GM21423 (cell line): ENCODE results near the gene FAM163B.

Experiments
- ATAC-seq: cut with Tn5 transposase; IDR thresholded peaks from one replicate; pipeline ENCODE4 v1.9.1; 2021; ENCODE audit warnings: mild to moderate bottlenecking, moderate library complexity; ENCODE audit not compliant: unreplicated experiment

The FAM163B gene

DNA sequence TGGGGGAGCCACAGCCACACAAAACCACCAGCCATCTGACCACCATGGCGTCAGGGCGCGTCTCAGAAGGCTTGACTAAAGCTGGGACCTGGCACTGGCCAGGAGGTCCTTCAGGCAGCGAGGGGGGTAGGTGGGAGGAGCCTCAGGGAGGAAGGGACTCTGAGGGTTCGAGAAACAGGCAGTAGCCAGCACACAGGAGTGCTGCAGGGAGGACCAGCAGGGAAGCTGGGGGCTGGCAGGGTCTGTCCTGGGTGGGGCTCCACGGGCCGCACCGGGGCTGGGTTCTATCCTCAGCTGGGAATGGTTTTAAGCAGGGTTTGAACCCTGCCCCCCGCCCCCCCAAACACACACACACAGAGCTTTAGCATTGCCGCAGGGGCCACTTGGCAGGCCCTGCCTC, 7.4 kb downstream of the FAM163B start:
- ATAC-seq = no peak

DNA sequence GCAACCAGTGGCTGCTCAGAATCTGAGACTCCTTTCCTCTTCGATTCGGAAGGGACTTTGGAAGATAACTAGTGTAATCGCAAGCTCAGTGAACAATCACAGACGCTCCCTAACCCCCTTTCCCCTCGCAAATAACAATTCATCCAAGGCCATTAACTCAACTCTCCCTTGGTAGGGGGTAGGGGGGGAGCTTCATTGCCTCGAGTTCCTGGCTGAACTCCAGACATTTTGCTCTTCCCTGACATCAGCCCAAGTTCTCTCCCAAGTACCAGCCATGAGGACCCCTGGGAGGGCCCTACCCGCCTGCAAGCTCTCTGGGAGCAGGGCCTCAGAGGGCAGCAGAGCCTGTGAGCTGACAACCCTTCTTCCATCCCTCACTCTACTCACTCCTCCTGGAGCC, 8.4 kb downstream of the FAM163B start:
- no peak for ATAC-seq

DNA sequence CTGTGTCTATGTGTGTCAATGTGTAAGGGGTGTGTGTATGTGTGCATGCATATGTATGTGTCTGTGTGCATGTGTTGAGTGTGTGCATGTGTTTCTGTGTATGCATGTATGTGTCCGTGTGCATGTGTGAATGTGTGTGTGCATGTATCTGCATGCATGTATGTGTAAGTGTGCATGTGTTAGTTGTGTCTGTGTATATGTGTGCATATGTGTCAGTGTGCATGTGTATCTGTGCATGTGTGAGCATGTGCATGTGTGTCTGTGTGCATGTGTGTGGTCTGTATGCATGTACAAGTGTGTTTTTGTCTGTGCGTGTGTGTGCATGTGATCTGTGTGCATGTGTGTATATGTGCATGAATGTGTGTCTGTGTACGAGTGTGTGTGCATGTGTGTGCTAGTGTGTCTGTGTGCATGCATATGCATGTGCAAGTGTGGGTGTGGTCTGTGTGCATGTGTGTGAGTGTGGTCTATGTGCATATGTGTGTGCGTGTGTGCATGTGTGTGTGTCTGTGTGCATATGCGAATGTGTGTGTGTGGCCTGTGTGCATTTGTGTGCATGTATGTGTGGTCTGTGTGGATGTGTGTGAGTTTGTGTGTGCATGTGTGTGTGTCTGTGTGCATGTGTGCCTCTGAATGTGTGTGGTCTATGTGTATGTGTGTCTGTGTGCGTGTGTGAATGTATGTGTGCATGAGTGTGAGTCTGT, 9.6 kb downstream of the FAM163B start:
- ATAC-seq = no peak

DNA sequence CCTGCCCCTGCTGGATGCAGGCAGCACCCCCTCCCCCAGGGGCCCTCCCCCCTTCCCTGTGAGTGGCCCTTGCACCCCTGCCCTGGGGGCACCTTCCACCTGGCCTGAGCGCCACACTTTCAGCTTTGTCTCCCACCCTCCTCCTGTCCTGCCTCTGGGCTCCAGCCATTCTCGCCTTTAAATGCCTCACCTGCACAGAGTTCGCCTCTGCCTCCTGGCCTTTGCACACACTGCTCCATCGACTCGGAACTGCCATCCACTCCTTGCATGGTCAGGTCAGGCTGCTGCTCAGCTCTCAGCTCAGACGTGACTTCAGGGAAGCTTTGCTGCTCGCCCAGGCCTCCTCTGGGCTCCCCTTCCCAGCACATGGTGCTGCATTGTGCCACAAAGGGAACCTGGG, 10.2 kb downstream of the FAM163B start:
- ATAC-seq = no peak

- no peak for ATAC-seq
Measured at GRCh38 chr9:133597316-133597957, 11.8 kb downstream of the FAM163B start.

- no peak for ATAC-seq
Measured at GRCh38 chr9:133595910-133596309, 13.3 kb downstream of the FAM163B start.

- ATAC-seq = no peak
Measured at GRCh38 chr9:133594310-133594709, 14.9 kb downstream of the FAM163B start.

GRCh38 chr9:133593587-133594253, 15.5 kb downstream of the FAM163B start:
- no peak for ATAC-seq

GRCh38 chr9:133592731-133593409, 16.3 kb downstream of the FAM163B start:
- no peak for ATAC-seq

GRCh38 chr9:133591985-133592384, 17.2 kb downstream of the FAM163B start:
- ATAC-seq = no peak

GRCh38 chr9:133591116-133591910, 17.9 kb downstream of the FAM163B start:
- no peak for ATAC-seq

GRCh38 chr9:133590231-133590855, 18.8 kb downstream of the FAM163B start:
- ATAC-seq = no peak

GRCh38 chr9:133589454-133590227, 19.5 kb downstream of the FAM163B start:
- ATAC-seq = no peak

GRCh38 chr9:133587466-133587865, 21.7 kb downstream of the FAM163B start:
- no peak for ATAC-seq

DNA sequence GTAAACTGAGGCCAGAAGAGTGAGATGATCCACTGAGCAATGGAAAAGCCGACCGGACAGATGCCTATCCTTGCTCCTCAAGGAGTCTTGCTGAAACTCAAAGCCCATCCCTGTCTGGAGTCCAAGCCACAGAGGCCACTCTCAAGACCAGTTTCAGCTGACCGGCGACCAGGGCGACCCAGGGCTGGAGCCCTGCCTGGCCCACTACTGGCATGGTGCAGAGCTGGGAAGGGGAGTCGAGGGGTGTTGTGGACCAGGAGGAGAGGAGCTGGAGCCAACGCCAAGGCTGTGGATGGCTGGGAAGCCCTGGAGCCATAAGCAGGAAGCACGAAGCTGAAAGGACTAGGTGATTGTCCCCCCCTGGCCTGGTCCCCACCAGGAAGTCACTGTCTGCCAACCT, 22.1 kb downstream of the FAM163B start:
- no peak for ATAC-seq

DNA sequence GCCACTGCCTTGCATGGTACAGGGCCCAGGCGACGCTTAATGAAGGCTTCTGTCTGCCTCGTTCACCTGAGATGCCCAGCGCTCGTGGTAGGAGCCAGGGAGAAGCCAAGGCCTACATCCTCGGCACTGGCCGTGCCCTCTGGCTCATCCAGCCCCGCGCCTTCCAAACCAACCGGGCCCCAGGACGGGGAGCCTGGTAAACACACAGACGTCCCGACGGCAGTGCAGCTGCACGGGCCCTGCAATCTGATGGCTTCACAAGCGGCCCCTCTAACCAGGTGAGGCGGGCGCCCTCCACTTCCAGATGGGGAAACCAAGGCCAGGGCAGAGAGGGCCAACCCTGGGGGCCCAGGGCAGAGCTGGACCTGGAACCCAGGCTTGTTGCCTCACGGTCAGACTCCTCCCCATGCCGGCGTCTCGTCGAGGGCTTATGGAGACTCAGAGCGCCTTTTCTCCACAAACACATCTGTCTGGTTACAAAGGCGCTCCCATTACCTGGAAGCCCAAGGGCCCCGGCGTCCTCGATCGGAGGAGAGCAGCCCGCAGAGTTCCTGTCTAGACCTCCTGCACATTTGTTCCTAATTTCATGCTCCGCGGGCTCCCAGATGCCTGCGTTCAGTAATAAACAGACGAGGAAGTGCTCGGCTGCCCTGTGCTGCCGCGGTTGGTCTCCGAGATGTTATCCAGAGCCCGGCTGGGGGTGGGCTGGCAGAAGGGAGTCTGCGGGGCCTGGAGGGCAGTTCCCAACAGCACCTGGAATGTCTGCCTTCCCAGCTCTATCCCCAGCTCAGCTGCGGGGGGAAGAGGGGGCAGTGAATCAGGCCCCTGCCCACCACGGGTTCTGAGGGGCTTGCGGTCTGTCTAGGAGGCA, 23.5 kb downstream of the FAM163B start:
- no peak for ATAC-seq

GRCh38 chr9:133584559-133585476, 24.4 kb downstream of the FAM163B start:
- no peak for ATAC-seq

DNA sequence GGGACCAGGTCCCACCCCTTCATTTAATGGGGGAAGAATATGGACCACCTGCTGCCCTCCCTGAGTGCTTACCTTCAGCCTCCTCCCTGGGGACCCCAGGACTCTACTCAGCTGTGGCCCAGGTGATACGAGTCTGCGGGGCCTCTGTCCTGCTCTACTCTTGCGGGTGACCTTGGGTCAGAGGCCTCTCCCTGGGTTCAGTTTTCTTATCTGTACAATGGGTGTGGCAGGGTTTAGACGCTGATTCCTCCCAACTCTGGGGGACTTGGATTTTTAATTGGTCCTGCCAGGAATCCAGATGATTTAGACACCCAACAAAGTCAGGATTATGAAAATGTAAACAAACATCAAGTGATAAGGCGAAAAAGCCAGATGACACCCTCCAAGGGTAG, 25.0 kb downstream of the FAM163B start:
- ATAC-seq = no peak
